Neural cell (in vitro differentiated cells): ENCODE data around the gene NBEAL1.
"Not testable (repeated sequence)": the region's sequence is repeated elsewhere in the genome, so short reads cannot be mapped to it uniquely, and the experiment has no call there.

ENCODE experiments used
- CTCF ChIP-seq: fragments of 450-650 bp; IDR thresholded peaks from 2 replicates; pipeline ENCODE4 v1.5.1; 2014; ENCODE audit warnings: antibody characterized with exemption, mild to moderate bottlenecking, moderate library complexity; ENCODE audit not compliant: poor library complexity, severe bottlenecking
- EP300 ChIP-seq: fragments of 450-650 bp; conservative IDR thresholded peaks from 2 replicates; pipeline ENCODE4 v1.6.1; 2014; ENCODE audit warnings: antibody characterized with exemption, mild to moderate bottlenecking, moderate library complexity; ENCODE audit not compliant: poor library complexity, severe bottlenecking
- EZH2 ChIP-seq: fragments of 200-600, 300-800 bp; shearing (Covaris generic), sonication (generic); IDR thresholded peaks from 2 replicates; pipeline ENCODE4 v1.6.1; 2014; ENCODE audit warnings: antibody characterized with exemption, low read length, borderline replicate concordance, mild to moderate bottlenecking; ENCODE audit not compliant: insufficient read depth, poor library complexity, severe bottlenecking
- POLR2AphosphoS5 ChIP-seq: IDR thresholded peaks from 2 replicates; pipeline ENCODE4 v1.6.1; 2012

GRCh38 chr2:202997113-202997512, 17.6 kb upstream of the NBEAL1 start:
- not testable (repeated sequence) for TF ChIP-seq POLR2AphosphoS5, CTCF, EP300, EZH2
